Measurements from ENCODE around the gene NCAN. TPM values are rescaled to one million over a fixed set of nuclear protein-coding genes. Genes with fewer than 3 reads are reported as not detected.
"Not testable (repeated sequence)": the region's sequence is repeated elsewhere in the genome, so short reads cannot be mapped to it uniquely, and the experiment has no call there.

Gene NCAN
- total RNA-seq, 1 donor from 2014 or later: not detected

- H3K4me3 Mint-ChIP-seq (ENCODE audit: unreplicated experiment): no peak overlapping the region
- TF ChIP-seq CTCF (IDR thresholded peaks at IDR 0.05): no peak
- peaks cover 28% of the 10 kb centered on the region for H3K27me3 Mint-ChIP-seq (ENCODE audit: low read depth)
- no peaks in the 10 kb centered on the region for H3K4me1 Mint-ChIP-seq (ENCODE audit: low read depth)
- no peak for DNase-seq (ENCODE audit: low spot score)
- peaks cover 4% of the 10 kb centered on the region for H3K9me3 Mint-ChIP-seq (ENCODE audit: low read depth)
- no peak overlapping the region for H3K27ac Mint-ChIP-seq (ENCODE audit: unreplicated experiment)
- H3K36me3 Mint-ChIP-seq (ENCODE audit: low read depth): no peaks in the 10 kb centered on the region
Measured at GRCh38 chr19:19214892-19215291, 3.1 kb downstream of the NCAN start.

- no peak for DNase-seq (ENCODE audit: low spot score)
- no peak for TF ChIP-seq CTCF (IDR thresholded peaks at IDR 0.05)
- Mint-ChIP-seq H3K4me3 (ENCODE audit: unreplicated experiment) (no peak overlapping the region), H3K36me3 (ENCODE audit: low read depth) (no peaks in the 10 kb centered on the region), H3K27ac (ENCODE audit: unreplicated experiment) (no peak overlapping the region), H3K9me3 (ENCODE audit: low read depth) (peaks cover 4% of the 10 kb centered on the region), H3K27me3 (ENCODE audit: low read depth) (peaks cover 23% of the 10 kb centered on the region), H3K4me1 (ENCODE audit: low read depth) (no peaks in the 10 kb centered on the region)
Measured at GRCh38 chr19:19215792-19216191, 4.0 kb downstream of the NCAN start.

GRCh38 chr19:19217099-19217498 lies 5.3 kb downstream of the NCAN start:
- Mint-ChIP-seq H3K27me3 (ENCODE audit: low read depth) (peaks cover 19% of the 10 kb centered on the region), H3K27ac (ENCODE audit: unreplicated experiment) (no peak overlapping the region), H3K4me1 (ENCODE audit: low read depth) (no peaks in the 10 kb centered on the region), H3K9me3 (ENCODE audit: low read depth) (peaks cover 4% of the 10 kb centered on the region), H3K36me3 (ENCODE audit: low read depth) (no peaks in the 10 kb centered on the region), H3K4me3 (ENCODE audit: unreplicated experiment) (no peak overlapping the region)
- no peak for DNase-seq (ENCODE audit: low spot score)
- peak; percentile 30 for TF ChIP-seq CTCF (IDR thresholded peaks at IDR 0.05)

GRCh38 chr19:19218911-19219310 lies 7.2 kb downstream of the NCAN start:
- H3K36me3 Mint-ChIP-seq (ENCODE audit: low read depth): no peaks in the 10 kb centered on the region
- DNase-seq (ENCODE audit: low spot score): no peak
- no peak overlapping the region for H3K4me3 Mint-ChIP-seq (ENCODE audit: unreplicated experiment)
- peaks cover 4% of the 10 kb centered on the region for H3K9me3 Mint-ChIP-seq (ENCODE audit: low read depth)
- no peak overlapping the region for H3K27ac Mint-ChIP-seq (ENCODE audit: unreplicated experiment)
- no peak for TF ChIP-seq CTCF (IDR thresholded peaks at IDR 0.05)
- peaks cover 13% of the 10 kb centered on the region for H3K27me3 Mint-ChIP-seq (ENCODE audit: low read depth)
- no peaks in the 10 kb centered on the region for H3K4me1 Mint-ChIP-seq (ENCODE audit: low read depth)

- DNase-seq (ENCODE audit: low spot score); H3K4me3 Mint-ChIP-seq (ENCODE audit: unreplicated experiment); H3K4me1 Mint-ChIP-seq (ENCODE audit: low read depth); H3K9me3 Mint-ChIP-seq (ENCODE audit: low read depth); H3K27ac Mint-ChIP-seq (ENCODE audit: unreplicated experiment); H3K36me3 Mint-ChIP-seq (ENCODE audit: low read depth): not testable (repeated sequence)
- peaks cover 17% of the 10 kb centered on the region for H3K27me3 Mint-ChIP-seq (ENCODE audit: low read depth)
Measured at GRCh38 chr19:19221000-19221399, 9.2 kb downstream of the NCAN start.

GRCh38 chr19:19223060-19223459 lies 11.3 kb downstream of the NCAN start:
- Mint-ChIP-seq H3K36me3 (ENCODE audit: low read depth) (no peaks in the 10 kb centered on the region), H3K27me3 (ENCODE audit: low read depth) (peaks cover 20% of the 10 kb centered on the region), H3K4me1 (ENCODE audit: low read depth) (peaks cover 2% of the 10 kb centered on the region), H3K27ac (ENCODE audit: unreplicated experiment) (no peak overlapping the region), H3K9me3 (ENCODE audit: low read depth) (no peaks in the 10 kb centered on the region), H3K4me3 (ENCODE audit: unreplicated experiment) (no peak overlapping the region)
- no peak for DNase-seq (ENCODE audit: low spot score)
- TF ChIP-seq CTCF (IDR thresholded peaks at IDR 0.05): no peak

Measured in chondrocyte (in vitro differentiated cells).